Prostate gland (tissue), 2 donors: ENCODE data around the gene SMG1.

Source experiments
- CTCF ChIP-seq, 4 experiments: fragments of 200-600 bp in 2 of 4; fragments of 450-650 bp in 2 of 4; sonication (generic) in 2 of 4; IDR thresholded peaks; 1 replicate in 3 of 4; 2 replicates in 1 of 4; pipeline ENCODE4 v1.5.1; 2016 to 2019; ENCODE audit warnings: antibody characterized with exemption in 4 of 4, mild to moderate bottlenecking in 2 of 4, moderate library complexity in 2 of 4
- POLR2AphosphoS5 ChIP-seq: sonication (generic); formaldehyde crosslinking; IDR thresholded peaks from one replicate; pipeline ENCODE4 v1.6.1; 2017; ENCODE audit warnings: antibody characterized with exemption

- no peak for TF ChIP-seq POLR2AphosphoS5
- no peak for TF ChIP-seq CTCF (IDR thresholded peaks at IDR 0.05)
Measured at GRCh38 chr16:18809165-18809564, 117.0 kb downstream of the SMG1 start.
